Loucy (cell line): ENCODE measurements around the gene PDZD4.

ENCODE experiments used
- H2AFZ ChIP-seq: fragments of 200-600 bp; sonication (generic); 2 replicates; pipeline ENCODE4 v1.6.0; 2016; ENCODE audit warnings: antibody characterized with exemption, mild to moderate bottlenecking, low read length, moderate library complexity
- H3F3A ChIP-seq: fragments of 200-600 bp; 2 replicates; pipeline ENCODE4 v1.6.0; 2016; ENCODE audit warnings: antibody characterized with exemption, low read depth, mild to moderate bottlenecking
- H3K27me3 ChIP-seq: fragments of 200-600 bp; sonication (generic); 2 replicates; pipeline ENCODE4 v1.6.1; 2014; ENCODE audit warnings: low read length, mild to moderate bottlenecking; ENCODE audit not compliant: insufficient read depth, poor library complexity, severe bottlenecking
- H3K36me3 ChIP-seq: fragments of 200-600 bp; sonication (generic); 2 replicates; pipeline ENCODE4 v1.6.1; 2016; ENCODE audit warnings: low read length; ENCODE audit not compliant: insufficient read depth
- H3K4me1 ChIP-seq: fragments of 200-600 bp; sonication (generic); 2 replicates; pipeline ENCODE4 v1.5.1; 2014; ENCODE audit warnings: low read length, mild to moderate bottlenecking; ENCODE audit not compliant: insufficient read depth, poor library complexity, severe bottlenecking
- H3K4me2 ChIP-seq: fragments of 200-600 bp; sonication (generic); 2 replicates; pipeline ENCODE4 v1.6.0; 2014; ENCODE audit warnings: antibody characterized with exemption, low read length, low read depth, mild to moderate bottlenecking; ENCODE audit not compliant: poor library complexity, severe bottlenecking
- H3K4me3 ChIP-seq: fragments of 200-600 bp; sonication (generic); 2 replicates; pipeline ENCODE4 v1.5.1; 2014; ENCODE audit warnings: low read length, mild to moderate bottlenecking, mixed read lengths; ENCODE audit not compliant: poor library complexity, severe bottlenecking
- H3K79me2 ChIP-seq: fragments of 200-600 bp; sonication (generic); 2 replicates; pipeline ENCODE4 v1.6.1; 2014; ENCODE audit warnings: low read length; ENCODE audit not compliant: insufficient read depth
- H3K9ac ChIP-seq: fragments of 200-600 bp; sonication (generic); 2 replicates; pipeline ENCODE4 v1.6.0; 2014; ENCODE audit warnings: mild to moderate bottlenecking, low read depth, low read length, moderate library complexity; ENCODE audit not compliant: poor library complexity, severe bottlenecking
- H3K9me2 ChIP-seq: fragments of 200-600 bp; sonication (generic); replicated peaks from 2 replicates; pipeline ENCODE4 v1.6.1; 2016; ENCODE audit warnings: low read depth, low read length, mixed read lengths
- H3K9me3 ChIP-seq: fragments of 200-600 bp; sonication (generic); 2 replicates; pipeline ENCODE4 v1.6.1; 2014; ENCODE audit warnings: mild to moderate bottlenecking, antibody characterized with exemption, low read length, low read depth; ENCODE audit not compliant: insufficient read depth
- H4K20me1 ChIP-seq: fragments of 200-600 bp; sonication (generic); 2 replicates; pipeline ENCODE4 v1.6.0; 2014; ENCODE audit warnings: antibody characterized with exemption, low read length, mild to moderate bottlenecking; ENCODE audit not compliant: insufficient read depth, poor library complexity, severe bottlenecking
- EZH2phosphoT487 ChIP-seq: fragments of 200-600 bp; IDR thresholded peaks from 2 replicates; pipeline ENCODE4 v1.6.1; 2018; ENCODE audit warnings: antibody characterized with exemption, mild to moderate bottlenecking, moderate library complexity, borderline replicate concordance
- TF ChIP-seq, protein P1 (sequence below): fragments of 200-600 bp; sonication (generic); conservative IDR thresholded peaks from 2 replicates; pipeline ENCODE4 v1.5.1; 2014; ENCODE audit warnings: mild to moderate bottlenecking, antibody characterized with exemption, low read length

Gene PDZD4

DNA sequence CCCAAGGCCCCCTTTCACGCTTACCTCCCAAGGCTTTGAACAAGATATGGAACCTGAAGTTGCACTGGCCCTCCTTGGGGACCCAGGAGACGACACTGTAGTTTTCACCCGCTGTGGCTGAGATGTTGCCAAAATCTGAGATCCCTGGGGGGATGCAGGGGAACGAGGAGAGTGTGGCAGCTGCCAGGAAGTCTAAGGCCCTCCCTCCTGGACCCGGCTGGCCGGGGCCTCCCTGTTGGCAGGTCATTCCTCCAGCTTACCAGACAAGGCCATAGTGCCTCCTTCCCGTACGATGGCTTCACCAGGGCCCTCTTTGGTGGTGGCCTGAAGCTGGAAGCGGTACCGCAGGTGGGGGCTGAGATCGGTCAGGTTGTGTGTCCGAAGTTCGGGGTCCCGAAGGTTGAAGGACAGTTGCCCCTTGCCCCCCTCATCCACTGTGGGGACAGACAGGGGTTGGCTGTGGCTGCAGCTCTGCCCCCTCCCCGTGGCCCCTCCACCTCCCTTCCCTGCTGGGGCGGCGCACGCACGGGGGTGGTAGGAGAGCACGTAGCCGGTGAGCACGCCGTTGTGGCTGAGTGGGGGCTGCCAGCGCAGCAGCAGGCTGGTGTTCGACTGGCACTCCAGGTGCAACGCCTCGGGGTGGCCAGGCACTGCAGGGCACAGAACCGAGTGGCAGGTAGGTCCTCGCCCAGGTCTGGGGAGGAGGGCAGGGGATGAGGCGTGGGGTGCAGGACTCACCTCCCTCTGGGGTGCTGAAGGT is 34.4 kb upstream of the PDZD4 start:
- no peaks in the 10 kb centered on the region for H3K36me3 ChIP-seq
- H4K20me1 ChIP-seq, result no peaks in the 10 kb centered on the region
- H3K27me3 ChIP-seq, result no peaks in the 10 kb centered on the region
- TF ChIP-seq, protein P1, sequence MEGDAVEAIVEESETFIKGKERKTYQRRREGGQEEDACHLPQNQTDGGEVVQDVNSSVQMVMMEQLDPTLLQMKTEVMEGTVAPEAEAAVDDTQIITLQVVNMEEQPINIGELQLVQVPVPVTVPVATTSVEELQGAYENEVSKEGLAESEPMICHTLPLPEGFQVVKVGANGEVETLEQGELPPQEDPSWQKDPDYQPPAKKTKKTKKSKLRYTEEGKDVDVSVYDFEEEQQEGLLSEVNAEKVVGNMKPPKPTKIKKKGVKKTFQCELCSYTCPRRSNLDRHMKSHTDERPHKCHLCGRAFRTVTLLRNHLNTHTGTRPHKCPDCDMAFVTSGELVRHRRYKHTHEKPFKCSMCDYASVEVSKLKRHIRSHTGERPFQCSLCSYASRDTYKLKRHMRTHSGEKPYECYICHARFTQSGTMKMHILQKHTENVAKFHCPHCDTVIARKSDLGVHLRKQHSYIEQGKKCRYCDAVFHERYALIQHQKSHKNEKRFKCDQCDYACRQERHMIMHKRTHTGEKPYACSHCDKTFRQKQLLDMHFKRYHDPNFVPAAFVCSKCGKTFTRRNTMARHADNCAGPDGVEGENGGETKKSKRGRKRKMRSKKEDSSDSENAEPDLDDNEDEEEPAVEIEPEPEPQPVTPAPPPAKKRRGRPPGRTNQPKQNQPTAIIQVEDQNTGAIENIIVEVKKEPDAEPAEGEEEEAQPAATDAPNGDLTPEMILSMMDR, result no peak
- TF ChIP-seq EZH2phosphoT487, result no peak
- no peak overlapping the region for H2AFZ ChIP-seq
- no peak overlapping the region for H3K4me2 ChIP-seq
- no peaks in the 10 kb centered on the region for H3F3A ChIP-seq
- H3K9me2 ChIP-seq, result no peaks in the 10 kb centered on the region
- H3K9me3 ChIP-seq, result no peaks in the 10 kb centered on the region
- no peaks in the 10 kb centered on the region for H3K79me2 ChIP-seq
- no peaks in the 10 kb centered on the region for H3K4me1 ChIP-seq
- no peak overlapping the region for H3K4me3 ChIP-seq
- no peak overlapping the region for H3K9ac ChIP-seq

DNA sequence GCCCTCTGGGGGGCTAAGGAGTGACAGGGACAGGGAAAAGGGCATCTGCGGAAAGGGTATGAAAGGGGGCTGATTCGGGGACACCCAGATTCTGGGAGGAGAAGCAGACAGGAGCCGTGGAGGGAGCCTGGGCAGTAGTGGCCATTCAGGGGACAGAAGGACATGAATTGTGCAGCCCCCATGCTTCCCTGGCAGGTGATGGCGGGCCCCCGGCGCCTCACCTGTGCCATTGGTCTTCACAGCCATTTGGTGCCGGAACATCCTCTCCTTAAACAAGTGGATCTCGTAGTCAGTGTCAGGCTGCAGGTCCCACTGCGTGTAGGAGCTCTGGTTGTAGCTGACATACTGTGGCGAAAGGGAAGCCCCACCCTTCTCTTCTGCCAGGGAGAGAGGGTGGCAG is 33.8 kb upstream of the PDZD4 start:
- H3K4me3 ChIP-seq, result no peak overlapping the region
- no peaks in the 10 kb centered on the region for H3K4me1 ChIP-seq
- H3K9me2 ChIP-seq, result no peaks in the 10 kb centered on the region
- TF ChIP-seq EZH2phosphoT487, result no peak
- TF ChIP-seq, protein P1, result no peak
- H3K27me3 ChIP-seq, result no peaks in the 10 kb centered on the region
- H3K79me2 ChIP-seq, result no peaks in the 10 kb centered on the region
- no peaks in the 10 kb centered on the region for H3F3A ChIP-seq
- H3K4me2 ChIP-seq, result no peak overlapping the region
- no peaks in the 10 kb centered on the region for H3K9me3 ChIP-seq
- H3K9ac ChIP-seq, result no peak overlapping the region
- H2AFZ ChIP-seq, result no peak overlapping the region
- H4K20me1 ChIP-seq, result no peaks in the 10 kb centered on the region
- no peaks in the 10 kb centered on the region for H3K36me3 ChIP-seq

DNA sequence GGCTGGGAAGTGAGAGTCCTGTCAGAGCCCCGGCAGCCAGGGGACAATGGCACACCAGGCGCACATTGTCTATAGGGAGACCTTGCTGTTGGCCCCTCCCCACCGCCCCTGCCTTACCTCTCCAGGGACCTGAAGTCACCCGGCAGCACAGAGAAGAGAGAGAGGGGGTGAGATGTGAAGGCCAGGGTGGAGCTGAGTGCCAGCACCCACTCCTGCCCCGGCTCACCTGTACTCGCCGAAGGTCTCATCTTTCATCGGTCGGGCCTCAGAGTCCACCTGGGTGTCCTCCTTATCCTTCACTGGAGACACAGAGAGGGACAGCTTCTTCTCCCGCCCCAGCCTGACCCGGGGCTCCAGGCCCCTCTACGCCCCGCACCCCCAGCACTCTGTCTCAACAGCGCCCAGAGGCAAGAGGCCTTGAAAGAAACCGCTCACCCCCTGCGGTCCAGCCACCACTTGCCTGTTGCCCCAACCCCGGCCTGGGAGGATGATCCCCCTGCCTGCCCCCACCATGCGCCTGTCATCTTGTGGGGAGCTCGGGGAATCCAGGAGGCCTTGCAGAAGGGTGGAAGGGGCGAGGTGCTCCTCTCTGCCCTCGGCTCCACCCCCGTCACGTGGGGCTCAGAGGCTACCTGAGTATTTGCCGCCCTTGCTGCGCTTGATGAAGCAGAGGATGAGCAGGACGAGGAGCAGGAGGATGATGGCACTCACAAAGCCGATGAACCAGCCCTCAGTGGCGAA is 33.1 kb upstream of the PDZD4 start:
- Histone ChIP-seq H2AFZ (no peak overlapping the region), H3K9ac (no peak overlapping the region), H3K9me3 (no peaks in the 10 kb centered on the region), H3K79me2 (no peaks in the 10 kb centered on the region), H3K9me2 (no peaks in the 10 kb centered on the region), H3K4me3 (no peak overlapping the region), H4K20me1 (no peaks in the 10 kb centered on the region), H3K4me1 (no peaks in the 10 kb centered on the region), H3K4me2 (no peak overlapping the region), H3F3A (no peaks in the 10 kb centered on the region), H3K36me3 (no peaks in the 10 kb centered on the region), H3K27me3 (no peaks in the 10 kb centered on the region)
- TF ChIP-seq EZH2phosphoT487, result no peak
- TF ChIP-seq, protein P1, result no peak
